ENCODE results near the gene ROR1.

Gene ROR1

GRCh38 chr1:63859480-63860275, 85.9 kb downstream of the ROR1 start:
- DNase-seq (ENCODE audit: low read depth): no peak

GRCh38 chr1:63861052-63861691, 87.4 kb downstream of the ROR1 start:
- no peak for DNase-seq (ENCODE audit: low read depth)

GRCh38 chr1:63863145-63863544, 89.3 kb downstream of the ROR1 start:
- DNase-seq (ENCODE audit: low read depth): no peak

GRCh38 chr1:63864224-63864641, 90.4 kb downstream of the ROR1 start:
- DNase-seq (ENCODE audit: low read depth): no peak

- DNase-seq (ENCODE audit: low read depth): no peak
Measured at GRCh38 chr1:63865561-63865960, 91.7 kb downstream of the ROR1 start.

GRCh38 chr1:63866084-63866483, 92.3 kb downstream of the ROR1 start:
- no peak for DNase-seq (ENCODE audit: low read depth)

GRCh38 chr1:63867429-63868176, 93.8 kb downstream of the ROR1 start:
- DNase-seq (ENCODE audit: low read depth): no peak

- DNase-seq (ENCODE audit: low read depth): no peak
Measured at GRCh38 chr1:63868268-63868781, 94.5 kb downstream of the ROR1 start.

GRCh38 chr1:63870152-63870551, 96.3 kb downstream of the ROR1 start:
- no peak for DNase-seq (ENCODE audit: low read depth)

- no peak for DNase-seq (ENCODE audit: low read depth)
Measured at GRCh38 chr1:63871463-63871862, 97.6 kb downstream of the ROR1 start.

- DNase-seq (ENCODE audit: low read depth): no peak
Measured at GRCh38 chr1:63873751-63874150, 99.9 kb downstream of the ROR1 start.

- no peak for DNase-seq (ENCODE audit: low read depth)
Measured at GRCh38 chr1:63874278-63874880, 100.6 kb downstream of the ROR1 start.

- DNase-seq (ENCODE audit: low read depth): no peak
Measured at GRCh38 chr1:63875636-63876035, 101.8 kb downstream of the ROR1 start.

- DNase-seq (ENCODE audit: low read depth): no peak
Measured at GRCh38 chr1:63877021-63877767, 103.4 kb downstream of the ROR1 start.

- no peak for DNase-seq (ENCODE audit: low read depth)
Measured at GRCh38 chr1:63877816-63878215, 104.0 kb downstream of the ROR1 start.

- DNase-seq (ENCODE audit: low read depth): no peak
Measured at GRCh38 chr1:63878932-63879331, 105.1 kb downstream of the ROR1 start.

GRCh38 chr1:63880958-63881576, 107.2 kb downstream of the ROR1 start:
- DNase-seq (ENCODE audit: low read depth): no peak

- no peak for DNase-seq (ENCODE audit: low read depth)
Measured at GRCh38 chr1:63882048-63882704, 108.4 kb downstream of the ROR1 start.

GRCh38 chr1:63883494-63884235, 109.8 kb downstream of the ROR1 start:
- DNase-seq (ENCODE audit: low read depth): no peak

- no peak for DNase-seq (ENCODE audit: low read depth)
Measured at GRCh38 chr1:63884486-63884885, 110.7 kb downstream of the ROR1 start.
